ENCODE data around the gene FOXK2. TPM values are rescaled to one million over a fixed set of nuclear protein-coding genes. Genes with fewer than 3 reads are reported as not detected.

FOXK2 gene
- total and polyA plus RNA-seq, 2 donors (not counting 3 experiments of a cell fraction or from before 2014, with no cell fraction given) = 33.4 to 79.3 TPM

GRCh38 chr17:82619211-82619610 lies 99.7 kb downstream of the FOXK2 start:
- no peak for TF ChIP-seq FOS (IDR thresholded peaks at IDR 0.05; ENCODE audit: borderline replicate concordance, insufficient read depth, low read length)
- TF ChIP-seq JUN (IDR thresholded peaks at IDR 0.05; ENCODE audit: borderline replicate concordance, insufficient read depth, insufficient read length, low read depth) = no peak
- TF ChIP-seq, protein P1, sequence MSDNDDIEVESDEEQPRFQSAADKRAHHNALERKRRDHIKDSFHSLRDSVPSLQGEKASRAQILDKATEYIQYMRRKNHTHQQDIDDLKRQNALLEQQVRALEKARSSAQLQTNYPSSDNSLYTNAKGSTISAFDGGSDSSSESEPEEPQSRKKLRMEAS (IDR thresholded peaks at IDR 0.05; ENCODE audit: insufficient read depth, insufficient read length) = no peak
- TF ChIP-seq GATA2 (IDR thresholded peaks at IDR 0.05; ENCODE audit: insufficient read depth, insufficient read length, low read depth, low read length) = no peak
- no peak for TF ChIP-seq POLR2AphosphoS5 (IDR thresholded peaks at IDR 0.05; ENCODE audit: insufficient read depth, low read depth, low read length)
- TF ChIP-seq EZH2 (IDR thresholded peaks at IDR 0.05; ENCODE audit: borderline replicate concordance, low read depth, low read length, severe bottlenecking) = no peak
- TF ChIP-seq POLR2A (IDR thresholded peaks at IDR 0.05; ENCODE audit: low read depth, low read length) = no peak
- TF ChIP-seq MYC (IDR thresholded peaks at IDR 0.05; ENCODE audit: low read depth, low read length) = no peak
- TF ChIP-seq CTCF (IDR thresholded peaks at IDR 0.05; ENCODE audit: extremely low read depth in 1 of 2, insufficient read depth in 1 of 2, low read depth in 1 of 2, low read length in 2 of 2) = no peak
- Histone ChIP-seq H3K9me1 (replicated peaks; ENCODE audit: control insufficient read depth, extremely low read depth, insufficient read depth, low read length) (no peaks in the 10 kb centered on the region), H2AFZ (ENCODE audit: low read depth, low read length) (no peak overlapping the region), H3K4me2 (ENCODE audit: insufficient read depth, low read length) (no peak overlapping the region), H3K27ac (ENCODE audit: insufficient read depth, low read depth, low read length) (no peak overlapping the region), H3K79me2 (ENCODE audit: control insufficient read depth, insufficient read depth, low read length) (no peaks in the 10 kb centered on the region), H3K27me3 (ENCODE audit: control insufficient read depth in 2 of 2, insufficient read depth in 2 of 2, low read length in 2 of 2) (no peaks in the 10 kb centered on the region), H3K4me1 (ENCODE audit: control insufficient read depth, extremely low read depth, insufficient read depth, low read length) (no peaks in the 10 kb centered on the region), H3K9ac (replicated peaks; ENCODE audit: extremely low read depth, insufficient read depth, low read length) (no peak overlapping the region), H3K9me3 (replicated peaks; ENCODE audit: control insufficient read depth, insufficient read depth, low read length) (no peaks in the 10 kb centered on the region), H3K4me3 (replicated peaks in 1 of 3; ENCODE audit: insufficient read depth in 1 of 3, low read depth in 1 of 3, low read length in 3 of 3) (no peak overlapping the region), H3K36me3 (ENCODE audit: control insufficient read depth in 2 of 2, extremely low read depth in 1 of 2, insufficient read depth in 2 of 2, low read length in 2 of 2) (peaks cover 18 to 42% of the 10 kb centered on the region in 2 experiments), H4K20me1 (replicated peaks; ENCODE audit: control insufficient read depth, extremely low read depth, insufficient read depth, low read length) (no peaks in the 10 kb centered on the region)
- intact Hi-C loops (cut with micrococcal nuclease) (no loop called here), dilution Hi-C loops (cut with MboI; ENCODE audit: extremely low pct_ligation_motif_present, low sequenced_read_pairs) (no loop called here)
- BruUV-seq (replicated peaks) = no TSS peak
- ChIA-PET CTCF (no interaction called here), POLR2A (interaction anchor here (0.7 kb wide), 1 partner anchor 326 kb away, joined by 3 read pairs; no protein-coding TSS in a partner anchor)
- DNase-seq (ENCODE audit: low read depth, low spot score) (no peak), FAIRE-seq (no peak)

Measured in endothelial cell of umbilical vein (primary cell).